Lower leg skin (tissue), 4 donors: ENCODE results near the gene PHLPP1. TPM values are rescaled to one million over a fixed set of nuclear protein-coding genes. Genes with fewer than 3 reads are reported as not detected.

ENCODE experiments used
- DNase-seq, 2 donors: peaks; one replicate each; pipeline ENCODE4 v3.0.0-alpha.2; 2019; ENCODE audit warnings: low spot score in 2 of 2
- H3K4me3 ChIP-seq: fragments of 200-600 bp; sonication (generic); 2 replicates; pipeline ENCODE4 v1.5.1; 2017; ENCODE audit warnings: mild to moderate bottlenecking, low read depth; ENCODE audit not compliant: poor library complexity, severe bottlenecking
- CTCF ChIP-seq, 3 donors: fragments of 450-650 bp; IDR thresholded peaks; one replicate each; pipeline ENCODE4 v1.5.1; 2016; ENCODE audit warnings: antibody characterized with exemption in 3 of 3, mild to moderate bottlenecking in 3 of 3, moderate library complexity in 2 of 3
- POLR2A ChIP-seq, 2 donors: fragments of 450-650 bp; IDR thresholded peaks; one replicate each; pipeline ENCODE4 v1.6.1; 2016 to 2017; ENCODE audit warnings: antibody characterized with exemption in 2 of 2, mild to moderate bottlenecking in 1 of 2, moderate library complexity in 1 of 2
- WGBS, 2 donors: methylation state at CpG; one replicate each; pipeline ENCODE4 v1.1.5; 2018; 5-methylcytosine and 5-hydroxymethylcytosine counted together
- intact Hi-C: fragments of 100-400 bp; cut with DNase I; formaldehyde crosslinking; loops from one replicate; pipeline ENCODE4 v1.15.0; 2023; ENCODE audit warnings: low total_unique reads
- total RNA-seq, 4 donors: library from RNA; depleted of rRNA; stranded (reverse); fragments of >200 nt; gene quantifications; one replicate each; pipeline ENCODE4 v1.1.0, GENCODE V29; 2016

The PHLPP1 gene
- total RNA-seq, 4 donors from 2014 or later, result 27.3 to 38.5 (median 33.1) TPM

GRCh38 chr18:62897153-62897552 is 181.8 kb downstream of the PHLPP1 start:
- H3K4me3 ChIP-seq, result no peak overlapping the region
- 94 to 96% methylated on average over 1 of the region's 1 CpG for WGBS, 2 donors
- intact Hi-C loops, result no loop called here
- TF ChIP-seq POLR2A (IDR thresholded peaks at IDR 0.05) (no peak), CTCF (IDR thresholded peaks at IDR 0.05) (no peak)
- DNase-seq, result no peak

GRCh38 chr18:62898359-62898758 is 183.0 kb downstream of the PHLPP1 start:
- TF ChIP-seq POLR2A (IDR thresholded peaks at IDR 0.05) (no peak), CTCF (IDR thresholded peaks at IDR 0.05) (no peak)
- no peak overlapping the region for H3K4me3 ChIP-seq
- no peak for DNase-seq
- 88 to 98% methylated on average over 2 of the region's 2 CpGs for WGBS, 2 donors
- intact Hi-C loops, result no loop called here

GRCh38 chr18:62899534-62899933 is 184.2 kb downstream of the PHLPP1 start:
- 88 to 97% methylated on average over 5 of the region's 5 CpGs for WGBS, 2 donors
- TF ChIP-seq CTCF (IDR thresholded peaks at IDR 0.05) (no peak), POLR2A (IDR thresholded peaks at IDR 0.05) (no peak)

GRCh38 chr18:62900132-62900883 is 185.0 kb downstream of the PHLPP1 start:
- intact Hi-C loops, result no loop called here
- 97 to 98% methylated on average over 7 of the region's 7 CpGs for WGBS, 2 donors
- TF ChIP-seq CTCF (IDR thresholded peaks at IDR 0.05) (no peak), POLR2A (IDR thresholded peaks at IDR 0.05) (no peak)
- H3K4me3 ChIP-seq, result no peak overlapping the region
- DNase-seq, result no peak

More at GRCh38 chr18:62899534-62899933, 184.2 kb downstream of the PHLPP1 start:
- intact Hi-C loops, result no loop called here
- no peak for DNase-seq
- no peak overlapping the region for H3K4me3 ChIP-seq

- DNase-seq, result no peak
- TF ChIP-seq CTCF (IDR thresholded peaks at IDR 0.05), result no peak
- TF ChIP-seq POLR2A (IDR thresholded peaks at IDR 0.05), result no peak
- intact Hi-C loops, result no loop called here
- H3K4me3 ChIP-seq, result no peak overlapping the region
- WGBS, 2 donors, result 94 to 95% methylated on average over 5 of the region's 5 CpGs
Measured at GRCh38 chr18:62902776-62903175, 187.4 kb downstream of the PHLPP1 start.
